ENCODE measurements around the gene PRKAR2A.
"Not testable (repeated sequence)": the region's sequence is repeated elsewhere in the genome, so short reads cannot be mapped to it uniquely, and the experiment has no call there.

PRKAR2A gene

DNA sequence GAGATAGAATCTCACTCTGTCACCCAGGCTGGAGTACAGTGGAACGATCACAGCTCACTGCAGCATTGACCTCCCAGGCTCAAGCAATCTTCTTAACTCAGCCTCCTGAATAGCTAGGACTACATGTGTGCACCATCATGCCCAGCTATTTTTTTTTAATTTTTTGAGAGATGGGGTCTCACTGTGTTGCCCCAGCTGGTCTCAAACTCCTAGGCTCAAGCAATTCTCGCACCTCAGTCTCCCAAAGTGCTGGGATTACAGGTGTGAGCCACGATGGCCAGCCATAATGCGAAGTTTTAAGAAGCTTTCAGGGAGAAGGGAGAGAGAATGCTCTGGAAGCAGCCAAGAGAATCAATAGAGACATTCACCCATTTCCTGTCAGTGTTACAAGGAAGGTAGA, 42.7 kb downstream of the PRKAR2A start:
- no peaks in the 10 kb centered on the region for H3K4me1 ChIP-seq (ENCODE audit: insufficient read depth, low read length, poor library complexity, severe bottlenecking)
- H3K36me3 ChIP-seq (ENCODE audit: insufficient read depth, low read length), result no peaks in the 10 kb centered on the region
- no peak overlapping the region for H3K4me3 ChIP-seq (ENCODE audit: low read length, poor library complexity, severe bottlenecking)
- no peaks in the 10 kb centered on the region for H3K9me2 ChIP-seq (replicated peaks; ENCODE audit: low read depth, low read length)
- no peaks in the 10 kb centered on the region for H3F3A ChIP-seq (ENCODE audit: low read depth)
- no peak overlapping the region for H2AFZ ChIP-seq (ENCODE audit: low read length)
- H3K9me3 ChIP-seq (ENCODE audit: insufficient read depth, low read depth, low read length), result no peaks in the 10 kb centered on the region
- H3K4me2 ChIP-seq (ENCODE audit: low read depth, low read length, poor library complexity, severe bottlenecking), result no peak overlapping the region
- TF ChIP-seq, protein P1, sequence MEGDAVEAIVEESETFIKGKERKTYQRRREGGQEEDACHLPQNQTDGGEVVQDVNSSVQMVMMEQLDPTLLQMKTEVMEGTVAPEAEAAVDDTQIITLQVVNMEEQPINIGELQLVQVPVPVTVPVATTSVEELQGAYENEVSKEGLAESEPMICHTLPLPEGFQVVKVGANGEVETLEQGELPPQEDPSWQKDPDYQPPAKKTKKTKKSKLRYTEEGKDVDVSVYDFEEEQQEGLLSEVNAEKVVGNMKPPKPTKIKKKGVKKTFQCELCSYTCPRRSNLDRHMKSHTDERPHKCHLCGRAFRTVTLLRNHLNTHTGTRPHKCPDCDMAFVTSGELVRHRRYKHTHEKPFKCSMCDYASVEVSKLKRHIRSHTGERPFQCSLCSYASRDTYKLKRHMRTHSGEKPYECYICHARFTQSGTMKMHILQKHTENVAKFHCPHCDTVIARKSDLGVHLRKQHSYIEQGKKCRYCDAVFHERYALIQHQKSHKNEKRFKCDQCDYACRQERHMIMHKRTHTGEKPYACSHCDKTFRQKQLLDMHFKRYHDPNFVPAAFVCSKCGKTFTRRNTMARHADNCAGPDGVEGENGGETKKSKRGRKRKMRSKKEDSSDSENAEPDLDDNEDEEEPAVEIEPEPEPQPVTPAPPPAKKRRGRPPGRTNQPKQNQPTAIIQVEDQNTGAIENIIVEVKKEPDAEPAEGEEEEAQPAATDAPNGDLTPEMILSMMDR (conservative IDR thresholded peaks at IDR 0.05; ENCODE audit: low read length), result no peak
- TF ChIP-seq EZH2phosphoT487 (IDR thresholded peaks at IDR 0.05; ENCODE audit: borderline replicate concordance), result no peak
- H3K79me2 ChIP-seq (ENCODE audit: insufficient read depth, low read length), result no peaks in the 10 kb centered on the region
- H3K9ac ChIP-seq (ENCODE audit: low read depth, low read length, poor library complexity, severe bottlenecking), result no peak overlapping the region
- H4K20me1 ChIP-seq (ENCODE audit: insufficient read depth, low read length, poor library complexity, severe bottlenecking), result no peaks in the 10 kb centered on the region
- H3K27me3 ChIP-seq (ENCODE audit: insufficient read depth, low read length, poor library complexity, severe bottlenecking), result no peaks in the 10 kb centered on the region

DNA sequence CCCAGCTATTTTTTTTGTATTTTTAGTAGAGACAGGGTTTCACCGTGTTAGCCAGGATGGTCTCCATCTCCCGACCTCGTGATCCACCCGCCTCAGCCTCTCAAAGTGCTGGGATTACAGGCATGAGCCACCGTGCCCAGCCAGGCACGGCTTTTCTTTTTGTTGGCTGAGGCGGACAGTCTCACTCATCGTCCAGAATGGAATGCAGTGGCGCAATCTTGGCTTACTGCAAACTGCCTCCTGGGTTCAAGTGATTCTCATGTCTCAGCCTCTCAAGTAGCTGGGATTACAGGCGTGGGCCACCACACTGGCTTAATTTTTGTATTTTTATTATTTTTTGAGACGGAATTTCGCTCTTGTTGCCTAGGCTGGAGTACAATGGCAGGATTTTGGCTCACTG, 46.8 kb downstream of the PRKAR2A start:
- not testable (repeated sequence) for H3K36me3 ChIP-seq (ENCODE audit: insufficient read depth, low read length); H3F3A ChIP-seq (ENCODE audit: low read depth); H3K4me2 ChIP-seq (ENCODE audit: low read depth, low read length, poor library complexity, severe bottlenecking); H3K9me3 ChIP-seq (ENCODE audit: insufficient read depth, low read depth, low read length); H3K27me3 ChIP-seq (ENCODE audit: insufficient read depth, low read length, poor library complexity, severe bottlenecking); H3K9ac ChIP-seq (ENCODE audit: low read depth, low read length, poor library complexity, severe bottlenecking); H3K79me2 ChIP-seq (ENCODE audit: insufficient read depth, low read length); H3K9me2 ChIP-seq (replicated peaks; ENCODE audit: low read depth, low read length); H4K20me1 ChIP-seq (ENCODE audit: insufficient read depth, low read length, poor library complexity, severe bottlenecking); H3K4me3 ChIP-seq (ENCODE audit: low read length, poor library complexity, severe bottlenecking); H2AFZ ChIP-seq (ENCODE audit: low read length); H3K4me1 ChIP-seq (ENCODE audit: insufficient read depth, low read length, poor library complexity, severe bottlenecking)

DNA sequence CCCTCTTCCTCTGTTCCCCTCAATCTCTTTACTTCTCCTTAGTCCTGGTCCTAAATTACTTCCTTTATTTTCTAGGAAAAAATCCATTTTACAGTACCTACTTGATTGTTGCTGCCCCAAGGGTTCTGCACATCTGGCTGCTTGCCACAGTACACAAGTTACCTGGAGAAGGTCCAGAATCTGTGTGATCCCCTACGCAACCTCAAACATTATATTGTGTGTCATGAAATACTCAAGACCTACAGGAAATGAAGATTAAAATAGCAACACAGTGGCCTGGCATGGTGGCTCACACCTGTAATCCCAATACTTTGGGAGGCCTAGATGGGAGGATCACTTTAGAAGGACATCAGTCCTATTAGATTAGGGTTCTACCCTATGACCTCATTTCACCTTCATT, 48.7 kb downstream of the PRKAR2A start:
- Histone ChIP-seq H2AFZ (ENCODE audit: low read length) (no peak overlapping the region), H3K9ac (ENCODE audit: low read depth, low read length, poor library complexity, severe bottlenecking) (no peak overlapping the region), H3K27me3 (ENCODE audit: insufficient read depth, low read length, poor library complexity, severe bottlenecking) (no peaks in the 10 kb centered on the region), H3K4me1 (ENCODE audit: insufficient read depth, low read length, poor library complexity, severe bottlenecking) (no peaks in the 10 kb centered on the region), H3K4me3 (ENCODE audit: low read length, poor library complexity, severe bottlenecking) (no peak overlapping the region), H3K4me2 (ENCODE audit: low read depth, low read length, poor library complexity, severe bottlenecking) (no peak overlapping the region), H3K9me2 (replicated peaks; ENCODE audit: low read depth, low read length) (no peaks in the 10 kb centered on the region), H3F3A (ENCODE audit: low read depth) (no peaks in the 10 kb centered on the region), H3K36me3 (ENCODE audit: insufficient read depth, low read length) (no peaks in the 10 kb centered on the region), H3K79me2 (ENCODE audit: insufficient read depth, low read length) (no peaks in the 10 kb centered on the region), H4K20me1 (ENCODE audit: insufficient read depth, low read length, poor library complexity, severe bottlenecking) (no peaks in the 10 kb centered on the region), H3K9me3 (ENCODE audit: insufficient read depth, low read depth, low read length) (no peaks in the 10 kb centered on the region)
- TF ChIP-seq, protein P1 (conservative IDR thresholded peaks at IDR 0.05; ENCODE audit: low read length), result no peak
- TF ChIP-seq EZH2phosphoT487 (IDR thresholded peaks at IDR 0.05; ENCODE audit: borderline replicate concordance), result no peak

DNA sequence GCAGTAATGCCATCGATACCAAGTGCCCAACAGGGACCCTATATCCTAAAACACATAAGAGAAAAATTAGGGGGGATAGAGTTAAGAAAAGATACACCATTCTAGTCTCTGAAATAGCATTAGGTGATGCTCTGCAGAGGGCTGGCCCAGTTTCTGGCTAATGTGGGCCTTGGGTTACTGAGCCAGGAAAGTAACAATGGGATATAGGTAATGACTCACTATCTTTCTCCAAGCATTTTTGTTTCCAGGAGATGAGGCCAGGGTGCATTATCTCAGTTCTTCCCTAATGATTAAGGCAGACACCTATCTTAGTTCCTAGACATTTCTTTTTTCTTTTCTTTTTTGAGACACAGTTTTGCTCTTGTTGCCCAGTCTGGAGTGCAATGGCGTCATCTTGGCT, 50.0 kb downstream of the PRKAR2A start:
- Histone ChIP-seq H3K4me1 (ENCODE audit: insufficient read depth, low read length, poor library complexity, severe bottlenecking) (no peaks in the 10 kb centered on the region), H3K9me2 (replicated peaks; ENCODE audit: low read depth, low read length) (no peaks in the 10 kb centered on the region), H3K9ac (ENCODE audit: low read depth, low read length, poor library complexity, severe bottlenecking) (no peak overlapping the region), H3K79me2 (ENCODE audit: insufficient read depth, low read length) (no peaks in the 10 kb centered on the region), H2AFZ (ENCODE audit: low read length) (no peak overlapping the region), H3K9me3 (ENCODE audit: insufficient read depth, low read depth, low read length) (no peaks in the 10 kb centered on the region), H3K27me3 (ENCODE audit: insufficient read depth, low read length, poor library complexity, severe bottlenecking) (no peaks in the 10 kb centered on the region), H3K36me3 (ENCODE audit: insufficient read depth, low read length) (no peaks in the 10 kb centered on the region), H4K20me1 (ENCODE audit: insufficient read depth, low read length, poor library complexity, severe bottlenecking) (no peaks in the 10 kb centered on the region), H3K4me2 (ENCODE audit: low read depth, low read length, poor library complexity, severe bottlenecking) (no peak overlapping the region), H3K4me3 (ENCODE audit: low read length, poor library complexity, severe bottlenecking) (no peak overlapping the region), H3F3A (ENCODE audit: low read depth) (no peaks in the 10 kb centered on the region)
- TF ChIP-seq EZH2phosphoT487 (IDR thresholded peaks at IDR 0.05; ENCODE audit: borderline replicate concordance), result no peak
- TF ChIP-seq, protein P1 (conservative IDR thresholded peaks at IDR 0.05; ENCODE audit: low read length), result no peak
